Panc1 (cell line): Measurements from ENCODE around the gene HELZ. TPM values are rescaled to one million over a fixed set of nuclear protein-coding genes. Genes with fewer than 3 reads are reported as not detected.
"Not testable (repeated sequence)": the region's sequence is repeated elsewhere in the genome, so short reads cannot be mapped to it uniquely, and the experiment has no call there.

Experiments used
- ATAC-seq: fragments of 200-7000 bp; cut with Tn5 transposase; 2 replicates; pipeline ENCODE4 v1.9.1; 2020; ENCODE audit warnings: mild to moderate bottlenecking, moderate library complexity
- BruUV-seq: library from RNA; stranded (reverse); fragments of 400-500 nt; replicated peaks from 2 replicates; lab custom pipeline; 2021; lab: Mats Ljungman, UMichigan
- CTCF ChIA-PET: fragments of 300-600 bp; sonication (Branson Sonifier 250); formaldehyde crosslinking; loops from one replicate; lab custom pipeline; 2022; ENCODE audit warnings: antibody characterized with exemption; lab: Charles Lee
- POLR2A ChIA-PET: fragments of 300-600 bp; sonication (Branson Sonifier 250); formaldehyde crosslinking; loops from one replicate; lab custom pipeline; 2022; ENCODE audit warnings: antibody characterized with exemption; lab: Charles Lee
- DNase-seq: peaks from one replicate; pipeline ENCODE4 v3.0.0-alpha.2; 2010; ENCODE audit warnings: low read depth, low spot score
- H3K27ac ChIP-seq: 2 replicates; pipeline ENCODE4 v1.5.1; 2011; ENCODE audit warnings: mild to moderate bottlenecking, low read length, inconsistent platforms
- H3K27me3 ChIP-seq: fragments of 200-500 bp; sonication (Bioruptor generic); 2 replicates; pipeline ENCODE4 v1.6.0; 2014; ENCODE audit warnings: low read length, inconsistent platforms; ENCODE audit not compliant: control insufficient read depth, insufficient read depth
- H3K36me3 ChIP-seq: fragments of 200-500 bp; sonication (Bioruptor generic); 2 replicates; pipeline ENCODE4 v1.5.1; 2014; ENCODE audit warnings: inconsistent platforms, mild to moderate bottlenecking, low read length, moderate library complexity; ENCODE audit not compliant: control insufficient read depth, insufficient read depth
- H3K4me1 ChIP-seq: 2 replicates; pipeline ENCODE4 v1.5.1; 2011; ENCODE audit warnings: inconsistent platforms, mild to moderate bottlenecking, low read length, moderate library complexity; ENCODE audit not compliant: control insufficient read depth, insufficient read depth
- H3K4me3 ChIP-seq, 2 experiments: 2 replicates each; pipeline ENCODE4 v1.5.1; 2011 to 2012; ENCODE audit warnings: low read depth in 2 of 2, low read length in 2 of 2, mild to moderate bottlenecking in 2 of 2, inconsistent platforms in 1 of 2, moderate library complexity in 1 of 2
- H3K9me3 ChIP-seq: fragments of 200-500 bp; sonication (Bioruptor generic); 2 replicates; pipeline ENCODE4 v1.5.1; 2014; ENCODE audit warnings: low read depth, mild to moderate bottlenecking, inconsistent platforms, low read length, moderate library complexity; ENCODE audit not compliant: control insufficient read depth, insufficient read depth
- POLR2AphosphoS5 ChIP-seq: IDR thresholded peaks from 2 replicates; pipeline ENCODE4 v1.6.1; 2012; ENCODE audit warnings: mild to moderate bottlenecking, low read depth, low read length, moderate library complexity
- SIN3A ChIP-seq: IDR thresholded peaks from 2 replicates; pipeline ENCODE4 v1.6.1; 2012; ENCODE audit warnings: low read depth, mild to moderate bottlenecking, low read length, moderate library complexity, borderline replicate concordance; ENCODE audit not compliant: insufficient read depth
- TCF7L2 ChIP-seq: IDR thresholded peaks from 2 replicates; pipeline ENCODE4 v1.6.1; 2011; ENCODE audit warnings: mild to moderate bottlenecking, low read depth, low read length, inconsistent platforms
- in situ Hi-C: cut with HindIII; loops from 2 replicates; pipeline ENCODE4 v1.10.0; 2016; ENCODE audit warnings: low sequenced_read_pairs, low pct_unique_long_range_greater_than_20kb
- intact Hi-C: fragments of 100-400 bp; cut with micrococcal nuclease; formaldehyde crosslinking; loops from one replicate; pipeline ENCODE4 v1.10.0; 2022; ENCODE audit not compliant: unreplicated experiment
- total RNA-seq: library from RNA; stranded (reverse); gene quantifications from one replicate; pipeline ENCODE4 v1.2.1, GENCODE V29; 2021; ENCODE audit not compliant: unreplicated experiment
- TF ChIP-seq, protein P1 (sequence below): fragments of 450-650 bp; IDR thresholded peaks from 2 replicates; pipeline ENCODE4 v1.5.1; 2017; ENCODE audit warnings: mild to moderate bottlenecking
- TF ChIP-seq, protein P2 (sequence below), 2 experiments: IDR thresholded peaks; 2 replicates each; pipeline ENCODE4 v1.6.1; 2011 to 2012; ENCODE audit warnings: low read depth in 2 of 2, control low read depth in 1 of 2, low read length in 1 of 2, mild to moderate bottlenecking in 1 of 2, moderate library complexity in 1 of 2; ENCODE audit not compliant: insufficient read depth in 1 of 2

The HELZ gene
- total RNA-seq, 1 experiment from 2014 or later = 15.0 TPM

DNA sequence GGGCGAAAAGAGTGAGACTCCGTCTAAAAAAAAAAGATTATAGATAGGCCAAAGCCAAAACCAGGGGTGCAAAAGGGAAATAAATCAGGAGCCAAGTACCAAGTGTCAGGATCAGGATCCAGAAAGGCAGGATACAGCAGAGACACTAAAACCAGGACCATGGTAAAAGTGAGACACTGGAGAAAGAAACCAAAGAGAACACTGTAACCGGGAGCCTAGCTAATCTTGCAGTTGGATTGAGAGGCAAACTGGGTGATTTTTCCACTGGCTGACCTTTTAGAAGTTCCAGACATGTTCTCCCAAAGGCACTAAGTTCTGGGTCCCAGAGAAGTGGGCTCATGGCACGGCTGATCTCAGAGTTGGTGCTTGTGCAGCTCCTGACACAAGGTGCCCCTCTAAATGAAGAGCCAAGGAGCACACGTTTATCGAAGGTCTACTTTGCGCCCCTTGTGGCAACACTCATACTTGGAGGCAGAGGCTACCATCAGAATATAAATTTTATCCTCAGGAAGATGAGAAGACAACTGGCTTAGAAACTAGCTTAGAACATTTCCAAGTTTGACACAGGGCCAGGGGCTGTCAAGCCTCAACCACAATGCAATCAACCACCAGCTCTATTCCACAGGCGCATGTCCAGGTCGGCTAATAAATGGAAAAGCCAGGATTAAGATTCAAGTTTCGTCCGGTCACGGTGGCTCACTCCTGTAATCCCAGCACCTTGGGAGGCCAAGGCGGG is 27.5 kb upstream of the HELZ start:
- Histone ChIP-seq H3K4me1 (no peaks in the 10 kb centered on the region), H3K4me3 (no peak overlapping the region), H3K36me3 (no peaks in the 10 kb centered on the region), H3K27me3 (no peaks in the 10 kb centered on the region), H3K9me3 (no peaks in the 10 kb centered on the region), H3K27ac (no peak overlapping the region)
- POLR2A ChIA-PET = interaction anchor here (0.7 kb wide), 1 partner anchor 14 kb away, joined by 3 read pairs; no protein-coding TSS in a partner anchor
- in situ Hi-C loops = no loop called here
- no peak for ATAC-seq
- BruUV-seq = no TSS peak
- CTCF ChIA-PET = interaction anchor here (0.7 kb wide), 1 partner anchor 377 kb away, joined by 13 read pairs; no protein-coding TSS in a partner anchor
- no peak for DNase-seq
- TF ChIP-seq POLR2AphosphoS5 (no peak), SIN3A (no peak), TCF7L2 (no peak)
- TF ChIP-seq, protein P1, sequence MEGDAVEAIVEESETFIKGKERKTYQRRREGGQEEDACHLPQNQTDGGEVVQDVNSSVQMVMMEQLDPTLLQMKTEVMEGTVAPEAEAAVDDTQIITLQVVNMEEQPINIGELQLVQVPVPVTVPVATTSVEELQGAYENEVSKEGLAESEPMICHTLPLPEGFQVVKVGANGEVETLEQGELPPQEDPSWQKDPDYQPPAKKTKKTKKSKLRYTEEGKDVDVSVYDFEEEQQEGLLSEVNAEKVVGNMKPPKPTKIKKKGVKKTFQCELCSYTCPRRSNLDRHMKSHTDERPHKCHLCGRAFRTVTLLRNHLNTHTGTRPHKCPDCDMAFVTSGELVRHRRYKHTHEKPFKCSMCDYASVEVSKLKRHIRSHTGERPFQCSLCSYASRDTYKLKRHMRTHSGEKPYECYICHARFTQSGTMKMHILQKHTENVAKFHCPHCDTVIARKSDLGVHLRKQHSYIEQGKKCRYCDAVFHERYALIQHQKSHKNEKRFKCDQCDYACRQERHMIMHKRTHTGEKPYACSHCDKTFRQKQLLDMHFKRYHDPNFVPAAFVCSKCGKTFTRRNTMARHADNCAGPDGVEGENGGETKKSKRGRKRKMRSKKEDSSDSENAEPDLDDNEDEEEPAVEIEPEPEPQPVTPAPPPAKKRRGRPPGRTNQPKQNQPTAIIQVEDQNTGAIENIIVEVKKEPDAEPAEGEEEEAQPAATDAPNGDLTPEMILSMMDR = no peak; the same call in 1 of the 2 replicates
- TF ChIP-seq, protein P2, sequence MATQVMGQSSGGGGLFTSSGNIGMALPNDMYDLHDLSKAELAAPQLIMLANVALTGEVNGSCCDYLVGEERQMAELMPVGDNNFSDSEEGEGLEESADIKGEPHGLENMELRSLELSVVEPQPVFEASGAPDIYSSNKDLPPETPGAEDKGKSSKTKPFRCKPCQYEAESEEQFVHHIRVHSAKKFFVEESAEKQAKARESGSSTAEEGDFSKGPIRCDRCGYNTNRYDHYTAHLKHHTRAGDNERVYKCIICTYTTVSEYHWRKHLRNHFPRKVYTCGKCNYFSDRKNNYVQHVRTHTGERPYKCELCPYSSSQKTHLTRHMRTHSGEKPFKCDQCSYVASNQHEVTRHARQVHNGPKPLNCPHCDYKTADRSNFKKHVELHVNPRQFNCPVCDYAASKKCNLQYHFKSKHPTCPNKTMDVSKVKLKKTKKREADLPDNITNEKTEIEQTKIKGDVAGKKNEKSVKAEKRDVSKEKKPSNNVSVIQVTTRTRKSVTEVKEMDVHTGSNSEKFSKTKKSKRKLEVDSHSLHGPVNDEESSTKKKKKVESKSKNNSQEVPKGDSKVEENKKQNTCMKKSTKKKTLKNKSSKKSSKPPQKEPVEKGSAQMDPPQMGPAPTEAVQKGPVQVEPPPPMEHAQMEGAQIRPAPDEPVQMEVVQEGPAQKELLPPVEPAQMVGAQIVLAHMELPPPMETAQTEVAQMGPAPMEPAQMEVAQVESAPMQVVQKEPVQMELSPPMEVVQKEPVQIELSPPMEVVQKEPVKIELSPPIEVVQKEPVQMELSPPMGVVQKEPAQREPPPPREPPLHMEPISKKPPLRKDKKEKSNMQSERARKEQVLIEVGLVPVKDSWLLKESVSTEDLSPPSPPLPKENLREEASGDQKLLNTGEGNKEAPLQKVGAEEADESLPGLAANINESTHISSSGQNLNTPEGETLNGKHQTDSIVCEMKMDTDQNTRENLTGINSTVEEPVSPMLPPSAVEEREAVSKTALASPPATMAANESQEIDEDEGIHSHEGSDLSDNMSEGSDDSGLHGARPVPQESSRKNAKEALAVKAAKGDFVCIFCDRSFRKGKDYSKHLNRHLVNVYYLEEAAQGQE (IDR thresholded peaks at IDR 0.05; ENCODE audit: insufficient read depth in 1 of 2, low read depth in 2 of 2, low read length in 1 of 2) = no peak
- intact Hi-C loops = no loop called here

DNA sequence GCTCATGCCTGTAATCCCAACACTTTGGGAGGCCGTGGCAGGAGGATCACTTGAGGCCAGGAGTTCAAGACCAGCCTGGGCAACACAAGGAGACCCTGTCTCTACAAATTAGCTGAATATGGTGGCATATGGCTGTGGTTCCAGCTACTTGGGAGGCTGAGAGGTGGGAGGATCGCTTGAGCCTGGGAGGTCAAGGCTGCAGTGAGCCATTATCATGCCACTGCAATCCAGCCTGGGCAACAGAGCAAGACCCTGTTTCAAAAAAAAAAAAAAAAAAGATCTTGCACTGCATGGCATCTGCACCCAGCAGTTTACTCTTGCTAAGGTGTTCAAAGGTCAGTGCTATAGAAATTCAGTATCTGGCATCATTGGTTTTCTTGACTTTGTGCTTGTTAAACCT is 26.2 kb upstream of the HELZ start:
- ATAC-seq, H3K9me3 ChIP-seq, intact Hi-C loops, CTCF ChIA-PET, POLR2A ChIA-PET, H3K4me1 ChIP-seq, H3K27ac ChIP-seq, H3K27me3 ChIP-seq, H3K36me3 ChIP-seq, in situ Hi-C loops, H3K4me3 ChIP-seq, BruUV-seq, DNase-seq: not testable (repeated sequence)

DNA sequence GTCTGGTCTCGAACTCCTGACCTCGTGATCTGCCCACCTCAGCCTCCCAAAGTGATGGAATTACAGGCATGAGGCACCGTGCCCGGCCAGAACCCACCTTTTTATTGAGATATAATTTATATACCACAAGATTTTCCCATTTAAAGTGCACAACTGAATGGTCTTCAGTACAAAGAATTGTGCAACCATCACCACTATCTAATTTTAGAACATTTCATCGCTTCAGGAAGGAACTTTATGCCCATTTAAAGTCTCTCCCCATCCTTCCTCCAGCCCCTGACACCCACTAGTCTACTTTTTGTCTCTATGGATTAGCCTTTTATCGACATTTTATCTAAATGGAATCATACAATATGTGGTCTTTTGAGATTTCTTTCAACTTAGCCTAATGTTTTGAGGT is 25.4 kb upstream of the HELZ start:
- no peak for TF ChIP-seq SIN3A
- TF ChIP-seq TCF7L2 = no peak
- TF ChIP-seq, protein P1 = no peak
- TF ChIP-seq, protein P2 (IDR thresholded peaks at IDR 0.05; ENCODE audit: insufficient read depth in 1 of 2, low read depth in 2 of 2, low read length in 1 of 2) = no peak
- TF ChIP-seq POLR2AphosphoS5 = no peak
- no peaks in the 10 kb centered on the region for H3K36me3 ChIP-seq
- BruUV-seq = no TSS peak
- no peaks in the 10 kb centered on the region for H3K4me1 ChIP-seq
- ChIA-PET POLR2A (no interaction called here), CTCF (interaction anchor here (0.6 kb wide), 1 partner anchor 20 kb away, joined by 6 read pairs; no protein-coding TSS in a partner anchor)
- no peak overlapping the region for H3K4me3 ChIP-seq
- H3K27me3 ChIP-seq = no peaks in the 10 kb centered on the region
- DNase-seq (no peak), ATAC-seq (no peak)
- intact Hi-C loops = no loop called here
- in situ Hi-C loops = no loop called here
- no peak overlapping the region for H3K27ac ChIP-seq
- H3K9me3 ChIP-seq = no peaks in the 10 kb centered on the region
